ENCODE data around the gene SAT1. TPM values are rescaled to one million over a fixed set of nuclear protein-coding genes. Genes with fewer than 3 reads are reported as not detected.
A peak's percentile ranks its signal among the peaks of the same experiment; 100 is the strongest.

Gene SAT1
- total and polyA plus RNA-seq, 2 experiments from 2014 or later, result 168 to 245 TPM

- H3K4me2 ChIP-seq (ENCODE audit: unreplicated experiment), result no peak overlapping the region
- no peaks in the 10 kb centered on the region; the same call in 1 of the 2 replicates for H3F3A ChIP-seq (ENCODE audit: insufficient read depth)
- in situ Hi-C loops (cut with MboI), result no loop called here
- DNase-seq, result no peak
- H3K27ac ChIP-seq, result no peak overlapping the region
- no peak overlapping the region for H2AFZ ChIP-seq
- no peaks in the 10 kb centered on the region for H3K27me3 ChIP-seq (replicated peaks; ENCODE audit: insufficient read depth)
- H3K9me3 ChIP-seq (ENCODE audit: low read depth), result no peaks in the 10 kb centered on the region
- no peak overlapping the region for H3K4me3 ChIP-seq
- H4K20me1 ChIP-seq (ENCODE audit: insufficient read depth), result no peaks in the 10 kb centered on the region
- 29 to 47% methylated on average over 6 of the region's 6 CpGs for WGBS, 2 experiments (ENCODE audit: low coverage in 1 of 2, low lambda C conversion rate in 2 of 2, missing lambda C conversion rate in 2 of 2)
- H3K9me2 ChIP-seq (ENCODE audit: insufficient read depth), result no peaks in the 10 kb centered on the region
- H3K79me2 ChIP-seq (ENCODE audit: insufficient read depth), result no peaks in the 10 kb centered on the region
- H3K4me1 ChIP-seq (ENCODE audit: insufficient read depth), result no peaks in the 10 kb centered on the region
- TF ChIP-seq EZH2phosphoT487 (IDR thresholded peaks at IDR 0.05; ENCODE audit: insufficient read depth, low read depth), result no peak
- no peak overlapping the region for H3K9ac ChIP-seq
- no peaks in the 10 kb centered on the region for H3K36me3 ChIP-seq (ENCODE audit: low read depth)
Measured at GRCh38 chrX:23792861-23793553, 10.0 kb downstream of the SAT1 start.

- H3F3A ChIP-seq (ENCODE audit: insufficient read depth), result no peaks in the 10 kb centered on the region
- no peak overlapping the region for H2AFZ ChIP-seq
- H3K27me3 ChIP-seq (replicated peaks; ENCODE audit: insufficient read depth), result no peaks in the 10 kb centered on the region
- in situ Hi-C loops (cut with MboI), result no loop called here
- H3K4me3 ChIP-seq, result no peak overlapping the region
- H3K9ac ChIP-seq, result no peak overlapping the region
- no peaks in the 10 kb centered on the region for H3K79me2 ChIP-seq (ENCODE audit: insufficient read depth)
- 90 to 94% methylated on average over 8 of the region's 8 CpGs for WGBS, 2 experiments (ENCODE audit: low coverage in 1 of 2, low lambda C conversion rate in 2 of 2, missing lambda C conversion rate in 2 of 2)
- H3K36me3 ChIP-seq (ENCODE audit: low read depth), result no peaks in the 10 kb centered on the region
- no peaks in the 10 kb centered on the region for H3K9me3 ChIP-seq (ENCODE audit: low read depth)
- TF ChIP-seq EZH2 (IDR thresholded peaks at IDR 0.05; ENCODE audit: insufficient read depth, poor library complexity, severe bottlenecking), result no peak
- no peak for TF ChIP-seq EZH2phosphoT487 (IDR thresholded peaks at IDR 0.05; ENCODE audit: insufficient read depth, low read depth)
- no peaks in the 10 kb centered on the region for H3K9me2 ChIP-seq (ENCODE audit: insufficient read depth)
- H3K4me2 ChIP-seq (ENCODE audit: unreplicated experiment), result no peak overlapping the region
- no peak overlapping the region for H3K27ac ChIP-seq
- DNase-seq, result no peak
- H3K4me1 ChIP-seq (ENCODE audit: insufficient read depth), result no peaks in the 10 kb centered on the region
- no peaks in the 10 kb centered on the region for H4K20me1 ChIP-seq (ENCODE audit: insufficient read depth)
Measured at GRCh38 chrX:23795221-23795620, 12.2 kb downstream of the SAT1 start.

- Histone ChIP-seq H3K36me3 (ENCODE audit: low read depth) (no peaks in the 10 kb centered on the region), H3K27ac (no peak overlapping the region), H3K27me3 (replicated peaks; ENCODE audit: insufficient read depth) (no peaks in the 10 kb centered on the region), H4K20me1 (ENCODE audit: insufficient read depth) (no peaks in the 10 kb centered on the region), H2AFZ (no peak overlapping the region), H3K9me2 (ENCODE audit: insufficient read depth) (no peaks in the 10 kb centered on the region), H3K4me1 (ENCODE audit: insufficient read depth) (no peaks in the 10 kb centered on the region), H3K9me3 (ENCODE audit: low read depth) (no peaks in the 10 kb centered on the region), H3K79me2 (ENCODE audit: insufficient read depth) (no peaks in the 10 kb centered on the region), H3K4me2 (ENCODE audit: unreplicated experiment) (no peak overlapping the region), H3K9ac (no peak overlapping the region), H3F3A (ENCODE audit: insufficient read depth) (no peaks in the 10 kb centered on the region), H3K4me3 (no peak overlapping the region)
- in situ Hi-C loops (cut with MboI), result no loop called here
- no peak for DNase-seq
- TF ChIP-seq EZH2phosphoT487 (IDR thresholded peaks at IDR 0.05; ENCODE audit: insufficient read depth, low read depth) (no peak), EZH2 (IDR thresholded peaks at IDR 0.05; ENCODE audit: insufficient read depth, poor library complexity, severe bottlenecking) (no peak)
- 73 to 85% methylated on average over 7 to 12 of the region's 12 CpGs for WGBS, 2 experiments (ENCODE audit: low coverage in 1 of 2, low lambda C conversion rate in 2 of 2, missing lambda C conversion rate in 2 of 2)
Measured at GRCh38 chrX:23797371-23798128, 14.6 kb downstream of the SAT1 start.

GRCh38 chrX:23799469-23800065 is 16.6 kb downstream of the SAT1 start:
- no peaks in the 10 kb centered on the region for H3K9me3 ChIP-seq (ENCODE audit: low read depth)
- H4K20me1 ChIP-seq (ENCODE audit: insufficient read depth), result no peaks in the 10 kb centered on the region
- H3K4me1 ChIP-seq (ENCODE audit: insufficient read depth), result peaks cover 8% of the 10 kb centered on the region
- H3K4me2 ChIP-seq (ENCODE audit: unreplicated experiment), result no peak overlapping the region
- H3K9ac ChIP-seq, result no peak overlapping the region
- peak; percentile 26 for DNase-seq
- TF ChIP-seq EZH2 (IDR thresholded peaks at IDR 0.05; ENCODE audit: insufficient read depth, poor library complexity, severe bottlenecking) (no peak), EZH2phosphoT487 (IDR thresholded peaks at IDR 0.05; ENCODE audit: insufficient read depth, low read depth) (no peak)
- no peaks in the 10 kb centered on the region for H3K9me2 ChIP-seq (ENCODE audit: insufficient read depth)
- H3F3A ChIP-seq (ENCODE audit: insufficient read depth), result peaks cover 6% of the 10 kb centered on the region; the same call in 1 of the 2 replicates
- no peak overlapping the region; the same call in 1 of the 2 replicates for H2AFZ ChIP-seq
- 70% methylated on average over 6 of the region's 6 CpGs for WGBS, 2 experiments (ENCODE audit: low coverage in 1 of 2, low lambda C conversion rate in 2 of 2, missing lambda C conversion rate in 2 of 2)
- no peaks in the 10 kb centered on the region for H3K36me3 ChIP-seq (ENCODE audit: low read depth)
- H3K79me2 ChIP-seq (ENCODE audit: insufficient read depth), result no peaks in the 10 kb centered on the region
- no peak overlapping the region for H3K4me3 ChIP-seq
- no peak overlapping the region for H3K27ac ChIP-seq
- in situ Hi-C loops (cut with MboI), result no loop called here
- H3K27me3 ChIP-seq (replicated peaks; ENCODE audit: insufficient read depth), result no peaks in the 10 kb centered on the region
